ENCODE measurements around the gene RNF113B.
A peak's percentile ranks its signal among the peaks of the same experiment; 100 is the strongest.

Gene RNF113B

GRCh38 chr13:98147521-98147920, 29.5 kb downstream of the RNF113B start:
- no peak overlapping the region for H3K27ac ChIP-seq
- TF ChIP-seq CTCF (conservative IDR thresholded peaks at IDR 0.05) (no peak), ZFX (IDR thresholded peaks at IDR 0.05) (no peak)

- H3K27ac ChIP-seq: peak overlapping the region; percentile 89
- TF ChIP-seq CTCF (conservative IDR thresholded peaks at IDR 0.05) (peak; percentile 24), ZFX (IDR thresholded peaks at IDR 0.05) (no peak)
Observed at GRCh38 chr13:98144801-98145350, 32.2 kb downstream of the RNF113B start.

- H3K27ac ChIP-seq: peak overlapping the region; percentile 89
- TF ChIP-seq CTCF (conservative IDR thresholded peaks at IDR 0.05): no peak
Observed at GRCh38 chr13:98144027-98144741, 32.9 kb downstream of the RNF113B start.

- H3K27ac ChIP-seq: peak overlapping the region; percentile 89
Observed at GRCh38 chr13:98143601-98144026, 33.5 kb downstream of the RNF113B start.

GRCh38 chr13:98143157-98143553, 33.9 kb downstream of the RNF113B start:
- H3K27ac ChIP-seq: peak overlapping the region; percentile 89
- no peak for TF ChIP-seq ZFX (IDR thresholded peaks at IDR 0.05)
- peak; percentile 51 for TF ChIP-seq CTCF (conservative IDR thresholded peaks at IDR 0.05)

More at GRCh38 chr13:98143601-98144026, 33.5 kb downstream of the RNF113B start:
- peak; percentile 34; the same call in 1 of the 2 replicates for TF ChIP-seq ZFX (IDR thresholded peaks at IDR 0.05)
- no peak for TF ChIP-seq CTCF (conservative IDR thresholded peaks at IDR 0.05)

- H3K27ac ChIP-seq: peak within 1 kb of the TSS; percentile 89
Observed at GRCh38 chr13:98142380-98143156, 34.5 kb downstream of the RNF113B start, which contains the start of gene FARP1. Gene FARP1, plus strand, starts transcription at chr13:98143094. Its CDS starts 70,149 bp downstream, at chr13:98213243.

More at GRCh38 chr13:98142380-98143156, 34.5 kb downstream of the RNF113B start, which contains the start of gene FARP1:
- TF ChIP-seq CTCF (conservative IDR thresholded peaks at IDR 0.05) (peak; percentile 81), ZFX (IDR thresholded peaks at IDR 0.05) (no peak)

Measured in C4-2B (cell line).